Measurements from ENCODE around the gene GMDS. TPM values are rescaled to one million over a fixed set of nuclear protein-coding genes. Genes with fewer than 3 reads are reported as not detected.

The GMDS gene
- total RNA-seq, 1 experiment from 2014 or later = 27.6 TPM

DNA sequence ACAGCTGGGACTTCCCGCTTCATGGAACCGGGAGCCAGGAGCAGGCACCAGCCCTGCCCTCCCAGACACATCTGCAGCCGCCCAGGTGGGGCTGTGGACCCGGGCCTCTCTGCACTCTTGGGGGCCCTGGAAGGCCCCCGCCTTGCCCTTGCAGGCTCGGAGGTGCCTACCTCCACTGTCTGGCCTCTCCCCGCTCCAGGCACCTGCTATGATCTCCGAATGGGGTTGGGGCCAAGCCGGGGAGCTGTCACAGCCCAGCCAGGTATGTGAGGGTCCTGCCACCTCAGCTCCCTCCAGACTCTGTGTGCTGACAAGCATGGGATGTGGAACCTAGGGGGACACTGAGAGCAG lies 54.0 kb downstream of the GMDS start:
- no peak overlapping the region for H3K4me2 ChIP-seq (ENCODE audit: insufficient read depth, insufficient read length, low read length)
- no CpG with 5 or more reads among the region's 9 CpGs for WGBS (ENCODE audit: extremely low coverage, insufficient read length, low lambda C conversion rate)

More for the DNA sequence above, 54.0 kb downstream of the GMDS start:
- no peak overlapping the region for H3K27ac ChIP-seq (ENCODE audit: insufficient read length, low read depth, low read length)
- H3K56ac ChIP-seq (ENCODE audit: insufficient read length, low read depth, low read length) = no peak overlapping the region
- H4K91ac ChIP-seq (ENCODE audit: insufficient read length, low read depth, low read length) = no peak overlapping the region
- Mint-ChIP-seq H3K36me3 (ENCODE audit: insufficient read depth in 1 of 3, low read depth in 3 of 3) (peaks cover 0 to 2% (median 0%) of the 10 kb centered on the region in 3 experiments; a peak in 2 of 7 replicates), H3K4me1 (peaks cover 16 to 22% of the 10 kb centered on the region in 2 experiments), H3K9me3 (no peaks in the 10 kb centered on the region), H3K4me3 (no peak overlapping the region), H3K27me3 (ENCODE audit: low read depth) (no peaks in the 10 kb centered on the region), H3K27ac (no peak overlapping the region)
- H3T11ph ChIP-seq (ENCODE audit: low read length) = no peak overlapping the region
- no peak overlapping the region for H3K14ac ChIP-seq (ENCODE audit: insufficient read depth, low read length)
- no peak overlapping the region for H3K9ac ChIP-seq (ENCODE audit: extremely low read depth, insufficient read length, low read length)
- no peaks in the 10 kb centered on the region for H3K79me2 ChIP-seq (ENCODE audit: insufficient read depth, low read length)
- H2AFZ ChIP-seq (ENCODE audit: low read length) = no peak overlapping the region
- no peak overlapping the region for H2BK15ac ChIP-seq (ENCODE audit: low read depth, low read length)
- H3K9me3 ChIP-seq (ENCODE audit: control insufficient read depth, low read depth, low read length) = no peaks in the 10 kb centered on the region
- peaks cover 2% of the 10 kb centered on the region; the same call in 1 of the 2 replicates for H3K4me1 ChIP-seq (ENCODE audit: insufficient read depth, low read length)
- H3K18ac ChIP-seq (ENCODE audit: insufficient read length, low read depth, low read length) = no peak overlapping the region
- peaks cover 3% of the 10 kb centered on the region for H4K20me1 ChIP-seq (ENCODE audit: control insufficient read depth, insufficient read depth, insufficient read length)
- H3K23ac ChIP-seq (ENCODE audit: insufficient read length, low read depth, low read length) = no peak overlapping the region
- DNase-seq = no peak
- no peaks in the 10 kb centered on the region for H3K27me3 ChIP-seq (ENCODE audit: insufficient read depth, low read length)
- H3K4ac ChIP-seq (ENCODE audit: low read depth, low read length) = no peak overlapping the region; the same call in 1 of the 2 replicates
- no peak overlapping the region for H2BK20ac ChIP-seq (ENCODE audit: low read depth, low read length, poor library complexity, severe bottlenecking)
- H2BK120ac ChIP-seq (ENCODE audit: low read depth, low read length, poor library complexity, severe bottlenecking) = no peak overlapping the region
- H4K8ac ChIP-seq (replicated peaks; ENCODE audit: insufficient read length, low read depth, low read length) = no peak overlapping the region
- H2BK12ac ChIP-seq (ENCODE audit: insufficient read length, low read depth, low read length) = no peak overlapping the region
- H4K5ac ChIP-seq (ENCODE audit: insufficient read length, low read depth, low read length) = no peak overlapping the region
- no peaks in the 10 kb centered on the region for H3K79me1 ChIP-seq (ENCODE audit: insufficient read depth, low read depth, low read length, poor library complexity, severe bottlenecking)
- no peak overlapping the region for H2AK5ac ChIP-seq (ENCODE audit: insufficient read length, low read length)
- no peak overlapping the region for H2BK5ac ChIP-seq (ENCODE audit: insufficient read length, low read length)
- TF ChIP-seq, protein P1, sequence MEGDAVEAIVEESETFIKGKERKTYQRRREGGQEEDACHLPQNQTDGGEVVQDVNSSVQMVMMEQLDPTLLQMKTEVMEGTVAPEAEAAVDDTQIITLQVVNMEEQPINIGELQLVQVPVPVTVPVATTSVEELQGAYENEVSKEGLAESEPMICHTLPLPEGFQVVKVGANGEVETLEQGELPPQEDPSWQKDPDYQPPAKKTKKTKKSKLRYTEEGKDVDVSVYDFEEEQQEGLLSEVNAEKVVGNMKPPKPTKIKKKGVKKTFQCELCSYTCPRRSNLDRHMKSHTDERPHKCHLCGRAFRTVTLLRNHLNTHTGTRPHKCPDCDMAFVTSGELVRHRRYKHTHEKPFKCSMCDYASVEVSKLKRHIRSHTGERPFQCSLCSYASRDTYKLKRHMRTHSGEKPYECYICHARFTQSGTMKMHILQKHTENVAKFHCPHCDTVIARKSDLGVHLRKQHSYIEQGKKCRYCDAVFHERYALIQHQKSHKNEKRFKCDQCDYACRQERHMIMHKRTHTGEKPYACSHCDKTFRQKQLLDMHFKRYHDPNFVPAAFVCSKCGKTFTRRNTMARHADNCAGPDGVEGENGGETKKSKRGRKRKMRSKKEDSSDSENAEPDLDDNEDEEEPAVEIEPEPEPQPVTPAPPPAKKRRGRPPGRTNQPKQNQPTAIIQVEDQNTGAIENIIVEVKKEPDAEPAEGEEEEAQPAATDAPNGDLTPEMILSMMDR (conservative IDR thresholded peaks at IDR 0.05) = no peak
- H3K23me2 ChIP-seq (ENCODE audit: insufficient read length, low read depth, low read length, poor library complexity, severe bottlenecking) = peaks cover 5% of the 10 kb centered on the region
